ENCODE data around the gene ARID1B.

ARID1B gene

GRCh38 chr6:156793200-156793599, 16.0 kb downstream of the ARID1B start:
- peaks cover 15 to 27% of the 10 kb centered on the region in 2 donors for H3K36me3 Mint-ChIP-seq
- H3K9me3 Mint-ChIP-seq = no peaks in the 10 kb centered on the region
- H3K27ac Mint-ChIP-seq = peak overlapping the region; percentile 79
- DNase-seq = no peak
- no peaks in the 10 kb centered on the region for H3K27me3 Mint-ChIP-seq
- H3K4me3 Mint-ChIP-seq = no peak overlapping the region
- no peak for ATAC-seq (replicated peaks)
- H3K4me1 Mint-ChIP-seq = peaks cover 58 to 96% of the 10 kb centered on the region in 2 donors

- peaks cover 11 to 32% of the 10 kb centered on the region in 2 donors for H3K36me3 Mint-ChIP-seq
- peak overlapping the region; percentile 74 to 79 for H3K4me3 Mint-ChIP-seq
- H3K27me3 Mint-ChIP-seq = no peaks in the 10 kb centered on the region
- ATAC-seq (replicated peaks) (peak; percentile 84 to 86), DNase-seq (peak; percentile 33)
- H3K27ac Mint-ChIP-seq = peak overlapping the region; percentile 95
- peaks cover 53 to 92% of the 10 kb centered on the region in 2 donors for H3K4me1 Mint-ChIP-seq
- H3K9me3 Mint-ChIP-seq = no peaks in the 10 kb centered on the region
These were observed 17.6 kb downstream of the ARID1B start for GRCh38 chr6:156794546-156795354.

- Mint-ChIP-seq H3K4me3 (peak overlapping the region in 1 of 2 donors; percentile 4), H3K4me1 (peaks cover 50 to 86% of the 10 kb centered on the region in 2 donors)
- DNase-seq = no peak
These were observed 18.6 kb downstream of the ARID1B start for GRCh38 chr6:156795825-156796224.

GRCh38 chr6:156796627-156797026, 19.4 kb downstream of the ARID1B start:
- Mint-ChIP-seq H3K27ac (peak overlapping the region; percentile 71), H3K4me3 (no peak overlapping the region), H3K36me3 (peaks cover 13 to 36% of the 10 kb centered on the region in 2 donors), H3K4me1 (peaks cover 46 to 80% of the 10 kb centered on the region in 2 donors), H3K27me3 (no peaks in the 10 kb centered on the region), H3K9me3 (no peaks in the 10 kb centered on the region)
- DNase-seq = no peak
- no peak for ATAC-seq (replicated peaks)

More at GRCh38 chr6:156795825-156796224, 18.6 kb downstream of the ARID1B start:
- no peaks in the 10 kb centered on the region for H3K9me3 Mint-ChIP-seq
- H3K36me3 Mint-ChIP-seq = peaks cover 13 to 33% of the 10 kb centered on the region in 2 donors
- peak overlapping the region; percentile 95 for H3K27ac Mint-ChIP-seq
- no peak for ATAC-seq (replicated peaks)
- no peaks in the 10 kb centered on the region for H3K27me3 Mint-ChIP-seq

- no peak for DNase-seq
- Mint-ChIP-seq H3K4me1 (peaks cover 41 to 77% of the 10 kb centered on the region in 2 donors), H3K9me3 (no peaks in the 10 kb centered on the region), H3K27me3 (no peaks in the 10 kb centered on the region), H3K4me3 (no peak overlapping the region), H3K36me3 (peaks cover 13 to 42% of the 10 kb centered on the region in 2 donors), H3K27ac (peak overlapping the region; percentile 84)
- ATAC-seq (replicated peaks) = no peak
These were observed 20.9 kb downstream of the ARID1B start for GRCh38 chr6:156797901-156798735.

GRCh38 chr6:156801712-156802111, 24.5 kb downstream of the ARID1B start:
- no peak for ATAC-seq (replicated peaks)
- Mint-ChIP-seq H3K36me3 (peaks cover 25 to 58% of the 10 kb centered on the region in 2 donors), H3K4me3 (no peak overlapping the region), H3K9me3 (peaks cover 13 to 14% of the 10 kb centered on the region in 2 donors), H3K4me1 (peaks cover 35 to 67% of the 10 kb centered on the region in 2 donors), H3K27ac (no peak overlapping the region), H3K27me3 (no peaks in the 10 kb centered on the region)
- no peak for DNase-seq

GRCh38 chr6:156803353-156803752, 26.2 kb downstream of the ARID1B start:
- Mint-ChIP-seq H3K36me3 (peaks cover 18 to 50% of the 10 kb centered on the region in 2 donors), H3K4me3 (no peak overlapping the region), H3K27ac (peak overlapping the region; percentile 57), H3K4me1 (peaks cover 30 to 67% of the 10 kb centered on the region in 2 donors), H3K27me3 (no peaks in the 10 kb centered on the region), H3K9me3 (peaks cover 13 to 14% of the 10 kb centered on the region in 2 donors)
- ATAC-seq (replicated peaks) (no peak), DNase-seq (no peak)

- peaks cover 31 to 68% of the 10 kb centered on the region in 2 donors for H3K4me1 Mint-ChIP-seq
These were observed 27.2 kb downstream of the ARID1B start for GRCh38 chr6:156804402-156804801.

GRCh38 chr6:156806155-156806554, 29.0 kb downstream of the ARID1B start:
- DNase-seq (no peak), ATAC-seq (replicated peaks) (no peak)
- Mint-ChIP-seq H3K27me3 (no peaks in the 10 kb centered on the region), H3K4me1 (peaks cover 43 to 82% of the 10 kb centered on the region in 2 donors), H3K27ac (no peak overlapping the region), H3K9me3 (peaks cover 17 to 18% of the 10 kb centered on the region in 2 donors), H3K4me3 (no peak overlapping the region), H3K36me3 (peaks cover 27 to 53% of the 10 kb centered on the region in 2 donors)

More at GRCh38 chr6:156804402-156804801, 27.2 kb downstream of the ARID1B start:
- Mint-ChIP-seq H3K9me3 (peaks cover 13 to 14% of the 10 kb centered on the region in 2 donors), H3K27me3 (no peaks in the 10 kb centered on the region), H3K4me3 (no peak overlapping the region), H3K27ac (peak overlapping the region; percentile 11), H3K36me3 (peaks cover 18 to 46% of the 10 kb centered on the region in 2 donors)
- DNase-seq (peak; percentile 20), ATAC-seq (replicated peaks) (peak; percentile 40 to 55)

- no peak for DNase-seq
- peaks cover 17 to 18% of the 10 kb centered on the region in 2 donors for H3K9me3 Mint-ChIP-seq
- ATAC-seq (replicated peaks) = no peak
- H3K27me3 Mint-ChIP-seq = no peaks in the 10 kb centered on the region
- H3K36me3 Mint-ChIP-seq = peaks cover 27 to 46% of the 10 kb centered on the region in 2 donors
- peaks cover 45 to 84% of the 10 kb centered on the region in 2 donors for H3K4me1 Mint-ChIP-seq
- no peak overlapping the region for H3K4me3 Mint-ChIP-seq
- peak overlapping the region; percentile 47 for H3K27ac Mint-ChIP-seq
These were observed 29.9 kb downstream of the ARID1B start for GRCh38 chr6:156807028-156807427.

- peaks cover 49 to 87% of the 10 kb centered on the region in 2 donors for H3K4me1 Mint-ChIP-seq
These were observed 30.6 kb downstream of the ARID1B start for GRCh38 chr6:156807795-156808194.

GRCh38 chr6:156808287-156808686, 31.1 kb downstream of the ARID1B start:
- ATAC-seq (replicated peaks) = peak in 1 of 2 donors; percentile 34
- H3K27ac Mint-ChIP-seq = no peak overlapping the region
- no peak for DNase-seq
- peaks cover 26 to 37% of the 10 kb centered on the region in 2 donors for H3K36me3 Mint-ChIP-seq
- no peaks in the 10 kb centered on the region for H3K27me3 Mint-ChIP-seq
- peaks cover 16% of the 10 kb centered on the region in 2 donors for H3K9me3 Mint-ChIP-seq
- H3K4me3 Mint-ChIP-seq = no peak overlapping the region
- peaks cover 48 to 84% of the 10 kb centered on the region in 2 donors for H3K4me1 Mint-ChIP-seq

More at GRCh38 chr6:156807795-156808194, 30.6 kb downstream of the ARID1B start:
- Mint-ChIP-seq H3K27ac (peak overlapping the region; percentile 45), H3K36me3 (peaks cover 27 to 42% of the 10 kb centered on the region in 2 donors), H3K27me3 (no peaks in the 10 kb centered on the region), H3K9me3 (peaks cover 17 to 18% of the 10 kb centered on the region in 2 donors), H3K4me3 (peak overlapping the region; percentile 11 to 18)
- DNase-seq (no peak), ATAC-seq (replicated peaks) (no peak)

GRCh38 chr6:156809034-156809433, 31.9 kb downstream of the ARID1B start:
- H3K4me1 Mint-ChIP-seq = peaks cover 47 to 84% of the 10 kb centered on the region in 2 donors
- ATAC-seq (replicated peaks) (peak; percentile 96 to 97), DNase-seq (no peak)
- peaks cover 19 to 33% of the 10 kb centered on the region in 2 donors for H3K36me3 Mint-ChIP-seq
- H3K9me3 Mint-ChIP-seq = peaks cover 8 to 9% of the 10 kb centered on the region in 2 donors
- no peaks in the 10 kb centered on the region for H3K27me3 Mint-ChIP-seq
- H3K4me3 Mint-ChIP-seq = peak overlapping the region; percentile 8 to 13
- peak overlapping the region; percentile 33 for H3K27ac Mint-ChIP-seq
